MM.1S (cell line): Measurements from ENCODE around the gene SCYGR2.

ENCODE experiments used
- CTCF ChIP-seq: fragments of 300-600 bp; sonication (generic); IDR thresholded peaks from 2 replicates; pipeline ENCODE4 v1.5.1; 2016; ENCODE audit warnings: antibody characterized with exemption, low read length, mixed read lengths
- EZH2 ChIP-seq: fragments of 300-600 bp; sonication (generic); optimal IDR thresholded peaks from 2 replicates; pipeline ENCODE3; 2017; ENCODE audit warnings: low read depth, mild to moderate bottlenecking, antibody characterized with exemption, low read length, mixed read lengths
- EZH2phosphoT487 ChIP-seq: fragments of 300-600 bp; sonication (generic); IDR thresholded peaks from 2 replicates; pipeline ENCODE4 v1.6.1; 2018; ENCODE audit warnings: antibody characterized with exemption, low read length

- TF ChIP-seq EZH2phosphoT487 (no peak), CTCF (no peak), EZH2 (no peak)
Observed at GRCh38 chr2:227570615-227571014, 28.1 kb upstream of the SCYGR2 start.
